Immature natural killer cell (primary cell): ENCODE measurements around the gene SCUBE1. TPM values are rescaled to one million over a fixed set of nuclear protein-coding genes. Genes with fewer than 3 reads are reported as not detected.
A peak's percentile ranks its signal among the peaks of the same experiment; 100 is the strongest.

Source experiments
- DNase-seq, 3 donors: peaks; one replicate each; pipeline ENCODE4 v3.0.0; 2022; ENCODE audit warnings: mixed read lengths in 1 of 3
- H3K27ac Mint-ChIP-seq, 6 donors: one replicate each; pipeline ENCODE4 v1.8.0; 2020; ENCODE audit warnings: mixed read lengths in 6 of 6, mild to moderate bottlenecking in 5 of 6, inconsistent platforms in 4 of 6, moderate library complexity in 3 of 6
- H3K27me3 Mint-ChIP-seq, 3 donors: one replicate each; pipeline ENCODE4 v1.8.0; 2020 to 2021; ENCODE audit warnings: low read depth in 3 of 3, mild to moderate bottlenecking in 3 of 3, mixed read lengths in 3 of 3, moderate library complexity in 3 of 3, inconsistent platforms in 1 of 3
- H3K36me3 Mint-ChIP-seq, 3 donors: one replicate each; pipeline ENCODE4 v1.8.0; 2020; ENCODE audit warnings: mixed read lengths in 3 of 3, inconsistent platforms in 2 of 3, mild to moderate bottlenecking in 2 of 3
- H3K4me1 Mint-ChIP-seq, 2 donors: one replicate each; pipeline ENCODE4 v1.8.0; 2020; ENCODE audit warnings: inconsistent platforms in 2 of 2, mild to moderate bottlenecking in 2 of 2, mixed read lengths in 2 of 2, moderate library complexity in 1 of 2
- H3K4me3 Mint-ChIP-seq, 5 donors: one replicate each; pipeline ENCODE4 v1.8.0; 2020; ENCODE audit warnings: mild to moderate bottlenecking in 5 of 5, mixed read lengths in 5 of 5, inconsistent platforms in 3 of 5, moderate library complexity in 3 of 5
- H3K9me3 Mint-ChIP-seq, 6 donors: one replicate each; pipeline ENCODE4 v1.8.0; 2020; ENCODE audit warnings: mild to moderate bottlenecking in 6 of 6, mixed read lengths in 6 of 6, inconsistent platforms in 4 of 6, moderate library complexity in 3 of 6
- polyA plus RNA-seq, 3 donors: library from polyadenylated mRNA; unstranded; fragments of 300-500 nt; fragmentation: Illumina TruSeq; gene quantifications; one replicate each; pipeline ENCODE4 v1.2.3, GENCODE V29; 2021

SCUBE1 gene
- polyA plus RNA-seq, 3 donors from 2014 or later = 0.16 TPM; not detected in 2

GRCh38 chr22:43272301-43272700 lies 70.9 kb downstream of the SCUBE1 start:
- Mint-ChIP-seq H3K4me1 (peaks cover 4 to 6% of the 10 kb centered on the region in 2 donors), H3K36me3 (peaks cover 0 to 4% (median 0%) of the 10 kb centered on the region in 3 donors), H3K27me3 (peaks cover 6 to 9% (median 7%) of the 10 kb centered on the region in 3 donors), H3K4me3 (no peak overlapping the region), H3K9me3 (no peaks in the 10 kb centered on the region), H3K27ac (peak overlapping the region in 2 of 6 donors; percentile 51 to 66)
- no peak for DNase-seq

GRCh38 chr22:43270949-43271348 lies 72.2 kb downstream of the SCUBE1 start:
- Mint-ChIP-seq H3K9me3 (no peaks in the 10 kb centered on the region), H3K4me3 (no peak overlapping the region), H3K4me1 (peaks cover 16 to 18% of the 10 kb centered on the region in 2 donors), H3K27ac (peak overlapping the region in 4 of 6 donors; percentile 1 to 76 (median 25)), H3K27me3 (peaks cover under 1 to 9% (median 7%) of the 10 kb centered on the region in 3 donors), H3K36me3 (peaks cover 0 to 4% (median 0%) of the 10 kb centered on the region in 3 donors)
- DNase-seq = no peak

GRCh38 chr22:43270314-43270908 lies 72.8 kb downstream of the SCUBE1 start:
- H3K36me3 Mint-ChIP-seq = peaks cover 0 to 4% (median 0%) of the 10 kb centered on the region in 3 donors
- no peak for DNase-seq
- H3K27ac Mint-ChIP-seq = peak overlapping the region in 1 of 6 donors; percentile 8
- H3K27me3 Mint-ChIP-seq = peaks cover 0 to 11% (median 7%) of the 10 kb centered on the region in 3 donors
- no peak overlapping the region for H3K4me3 Mint-ChIP-seq
- peaks cover 21 to 24% of the 10 kb centered on the region in 2 donors for H3K4me1 Mint-ChIP-seq
- H3K9me3 Mint-ChIP-seq = no peaks in the 10 kb centered on the region

- Mint-ChIP-seq H3K36me3 (peaks cover 0 to 4% (median 0%) of the 10 kb centered on the region in 3 donors), H3K9me3 (no peaks in the 10 kb centered on the region), H3K4me3 (no peak overlapping the region), H3K4me1 (peaks cover 29 to 31% of the 10 kb centered on the region in 2 donors), H3K27ac (peak overlapping the region in 1 of 6 donors; percentile 11), H3K27me3 (peaks cover 0 to 11% (median 9%) of the 10 kb centered on the region in 3 donors)
- no peak for DNase-seq
Observed at GRCh38 chr22:43269646-43270045, 73.5 kb downstream of the SCUBE1 start.

GRCh38 chr22:43269246-43269645 lies 73.9 kb downstream of the SCUBE1 start:
- no peak for DNase-seq
- H3K4me1 Mint-ChIP-seq = peaks cover 33 to 35% of the 10 kb centered on the region in 2 donors
- no peak overlapping the region for H3K27ac Mint-ChIP-seq
- no peak overlapping the region for H3K4me3 Mint-ChIP-seq
- H3K9me3 Mint-ChIP-seq = no peaks in the 10 kb centered on the region
- H3K36me3 Mint-ChIP-seq = peaks cover 0 to 4% (median 0%) of the 10 kb centered on the region in 3 donors
- peaks cover 0 to 11% (median 10%) of the 10 kb centered on the region in 3 donors for H3K27me3 Mint-ChIP-seq

GRCh38 chr22:43267981-43268660 lies 75.1 kb downstream of the SCUBE1 start:
- no peaks in the 10 kb centered on the region for H3K9me3 Mint-ChIP-seq
- H3K27me3 Mint-ChIP-seq = peaks cover 4 to 19% (median 14%) of the 10 kb centered on the region in 3 donors

GRCh38 chr22:43267332-43267980 lies 75.7 kb downstream of the SCUBE1 start:
- H3K9me3 Mint-ChIP-seq = no peaks in the 10 kb centered on the region
- no peak for DNase-seq
- no peak overlapping the region for H3K4me3 Mint-ChIP-seq
- peaks cover 47% of the 10 kb centered on the region in 2 donors for H3K4me1 Mint-ChIP-seq
- H3K36me3 Mint-ChIP-seq = no peaks in the 10 kb centered on the region
- peaks cover 4 to 20% (median 16%) of the 10 kb centered on the region in 3 donors for H3K27me3 Mint-ChIP-seq
- peak overlapping the region in 3 of 6 donors; percentile 12 to 98 (median 53) for H3K27ac Mint-ChIP-seq

More at GRCh38 chr22:43267981-43268660, 75.1 kb downstream of the SCUBE1 start:
- peaks cover 40% of the 10 kb centered on the region in 2 donors for H3K4me1 Mint-ChIP-seq
- no peak for DNase-seq
- H3K27ac Mint-ChIP-seq = no peak overlapping the region
- H3K36me3 Mint-ChIP-seq = no peaks in the 10 kb centered on the region
- no peak overlapping the region for H3K4me3 Mint-ChIP-seq

- peak in 2 of 3 donors; percentile 36 to 41 for DNase-seq
- H3K27ac Mint-ChIP-seq = peak overlapping the region in 5 of 6 donors; percentile 79 to 99 (median 98)
- H3K9me3 Mint-ChIP-seq = no peaks in the 10 kb centered on the region
- peaks cover 58 to 60% of the 10 kb centered on the region in 2 donors for H3K4me1 Mint-ChIP-seq
- H3K4me3 Mint-ChIP-seq = peak overlapping the region; percentile 15 to 93 (median 43)
- peaks cover 4 to 20% (median 13%) of the 10 kb centered on the region in 3 donors for H3K27me3 Mint-ChIP-seq
- no peaks in the 10 kb centered on the region for H3K36me3 Mint-ChIP-seq
Observed at GRCh38 chr22:43266076-43266475, 77.1 kb downstream of the SCUBE1 start.

GRCh38 chr22:43263645-43264514 lies 79.3 kb downstream of the SCUBE1 start:
- H3K4me3 Mint-ChIP-seq = peak overlapping the region; percentile 79 to 93 (median 84)
- H3K9me3 Mint-ChIP-seq = no peaks in the 10 kb centered on the region
- DNase-seq = peak; percentile 93 to 95 (median 93)
- peak overlapping the region; percentile 97 to 99 (median 98) for H3K27ac Mint-ChIP-seq
- H3K27me3 Mint-ChIP-seq = peaks cover 4 to 22% (median 8%) of the 10 kb centered on the region in 3 donors
- peaks cover 0 to 4% (median 0%) of the 10 kb centered on the region in 3 donors for H3K36me3 Mint-ChIP-seq
- H3K4me1 Mint-ChIP-seq = peaks cover 65 to 68% of the 10 kb centered on the region in 2 donors

GRCh38 chr22:43262990-43263644 lies 80.1 kb downstream of the SCUBE1 start:
- peaks cover 72 to 75% of the 10 kb centered on the region in 2 donors for H3K4me1 Mint-ChIP-seq
- H3K36me3 Mint-ChIP-seq = peaks cover 0 to 4% (median 0%) of the 10 kb centered on the region in 3 donors
- H3K27ac Mint-ChIP-seq = peak overlapping the region; percentile 97 to 99 (median 98)
- DNase-seq = peak; percentile 73 to 79 (median 75)
- no peaks in the 10 kb centered on the region for H3K9me3 Mint-ChIP-seq
- peak overlapping the region; percentile 79 to 93 (median 84) for H3K4me3 Mint-ChIP-seq
- H3K27me3 Mint-ChIP-seq = peaks cover 4 to 19% (median 8%) of the 10 kb centered on the region in 3 donors

- Mint-ChIP-seq H3K9me3 (no peaks in the 10 kb centered on the region), H3K27ac (peak overlapping the region in 2 of 6 donors; percentile 42 to 98), H3K27me3 (peaks cover 7 to 33% (median 8%) of the 10 kb centered on the region in 3 donors), H3K4me1 (peaks cover 80 to 84% of the 10 kb centered on the region in 2 donors), H3K36me3 (peaks cover 0 to 7% (median 4%) of the 10 kb centered on the region in 3 donors), H3K4me3 (no peak overlapping the region)
- DNase-seq = no peak
Observed at GRCh38 chr22:43260331-43261231, 82.6 kb downstream of the SCUBE1 start.
